ENCODE measurements around the gene MRPL53. TPM values are rescaled to one million over a fixed set of nuclear protein-coding genes. Genes with fewer than 3 reads are reported as not detected.

Gene MRPL53
- total and polyA plus RNA-seq, 2 of the 13 experiments (the other 11 are each of a cell fraction or from before 2014, with no cell fraction given), result 34.3 to 51.9 TPM

- TF ChIP-seq PRDM15 (CRISPR knock-in tag; IDR thresholded peaks at IDR 0.05), result no peak
- TF ChIP-seq MEIS2 (CRISPR knock-in tag; IDR thresholded peaks at IDR 0.05), result no peak
- TF ChIP-seq NFYB (CRISPR knock-in tag; IDR thresholded peaks at IDR 0.05), result no peak
- no peak for TF ChIP-seq U2AF2 (IDR thresholded peaks at IDR 0.05; ENCODE audit: low read depth, low read length)
- TF ChIP-seq JDP2 (CRISPR knock-in tag; IDR thresholded peaks at IDR 0.05; ENCODE audit: borderline replicate concordance), result no peak
- no peak for TF ChIP-seq TSC22D2 (CRISPR knock-in tag; IDR thresholded peaks at IDR 0.05; ENCODE audit: borderline replicate concordance)
- TF ChIP-seq ZNF567 (CRISPR knock-in tag; IDR thresholded peaks at IDR 0.05; ENCODE audit: borderline replicate concordance), result no peak
- TF ChIP-seq ZNF747 (CRISPR knock-in tag; IDR thresholded peaks at IDR 0.05; ENCODE audit: borderline replicate concordance), result no peak
- 0 out of 2 replicates have a peak, but pooled peaks have one; percentile 30 for TF ChIP-seq RAD21 (CRISPR knock-in tag; IDR thresholded peaks at IDR 0.05)
- 0 out of 2 replicates have a peak, but pooled peaks have one; percentile 24 for TF ChIP-seq ZNF891 (CRISPR knock-in tag; IDR thresholded peaks at IDR 0.05)
- no peak for TF ChIP-seq CBFB (CRISPR knock-in tag; IDR thresholded peaks at IDR 0.05)
- TF ChIP-seq MYNN (CRISPR knock-in tag; IDR thresholded peaks at IDR 0.05; ENCODE audit: low read depth), result no peak
- no peak for TF ChIP-seq HDAC1 (CRISPR knock-in tag; IDR thresholded peaks at IDR 0.05)
- TF ChIP-seq SAP130 (CRISPR knock-in tag; IDR thresholded peaks at IDR 0.05; ENCODE audit: low read depth), result no peak
- TF ChIP-seq HOMEZ (CRISPR knock-in tag; IDR thresholded peaks at IDR 0.05; ENCODE audit: low read depth), result no peak
- no peak for TF ChIP-seq RCOR2 (CRISPR knock-in tag; IDR thresholded peaks at IDR 0.05)
- TF ChIP-seq TBX3 (IDR thresholded peaks at IDR 0.05; ENCODE audit: borderline replicate concordance), result no peak
- no peak for TF ChIP-seq ATRX (CRISPR knock-in tag; IDR thresholded peaks at IDR 0.05; ENCODE audit: borderline replicate concordance)
- TF ChIP-seq ZBTB8A (CRISPR knock-in tag; IDR thresholded peaks at IDR 0.05; ENCODE audit: borderline replicate concordance, low read depth), result no peak
- TF ChIP-seq STAT6 (CRISPR knock-in tag; IDR thresholded peaks at IDR 0.05; ENCODE audit: borderline replicate concordance), result no peak
- TF ChIP-seq HMGXB4 (CRISPR knock-in tag; IDR thresholded peaks at IDR 0.05; ENCODE audit: borderline replicate concordance in 1 of 2, low read depth in 1 of 2), result 0 out of 4 replicates have a peak, but pooled peaks of 1 of the 2 experiments have one; percentile 47
Observed at GRCh38 chr2:74474899-74475298, 2.4 kb upstream of the MRPL53 start (continued).

Data from HepG2 (cell line).